NCI-H524 treated with DMSO at 0.1 percent for 48 hours (cell line): Measurements from ENCODE around the gene FKRP.

Source experiments
- DNase-seq: peaks from one replicate; lab custom pipeline; 2025; lab: John Stamatoyannopoulos, UW

FKRP gene

GRCh38 chr19:46732172-46732938 is 13.5 kb upstream of the FKRP start:
- DNase-seq = no peak

- DNase-seq = no peak
These were observed 12.7 kb upstream of the FKRP start for GRCh38 chr19:46732966-46733689.

GRCh38 chr19:46733690-46734292 is 12.1 kb upstream of the FKRP start:
- DNase-seq = no peak

GRCh38 chr19:46736531-46737297 is 9.1 kb upstream of the FKRP start:
- DNase-seq = no peak

GRCh38 chr19:46737298-46737654 is 8.6 kb upstream of the FKRP start:
- DNase-seq = no peak

GRCh38 chr19:46737761-46738171 is 8.1 kb upstream of the FKRP start:
- no peak for DNase-seq

GRCh38 chr19:46739290-46739771 is 6.5 kb upstream of the FKRP start:
- DNase-seq = no peak

- no peak for DNase-seq
These were observed 4.4 kb upstream of the FKRP start for GRCh38 chr19:46741447-46741846.

GRCh38 chr19:46742926-46743480 is 2.9 kb upstream of the FKRP start:
- no peak for DNase-seq

GRCh38 chr19:46744005-46744691 is 1.7 kb upstream of the FKRP start:
- no peak for DNase-seq

GRCh38 chr19:46745030-46745429 is 827 bp upstream of the FKRP start:
- DNase-seq = no peak

- DNase-seq = no peak
These were observed 612 bp downstream of the FKRP start, which contains the start of gene STRN4 for GRCh38 chr19:46746281-46747057. Gene STRN4 (minus strand): TSS chr19:46746450. CDS start chr19:46746430, 20 bp downstream.

- no peak for DNase-seq
These were observed 2.7 kb downstream of the FKRP start for GRCh38 chr19:46748325-46749109.

- peak; percentile 26 for DNase-seq
These were observed 7.7 kb downstream of the FKRP start for GRCh38 chr19:46753420-46754155.

GRCh38 chr19:46755077-46755852 is 9.4 kb downstream of the FKRP start:
- DNase-seq = no peak

GRCh38 chr19:46755853-46756543 is 10.1 kb downstream of the FKRP start:
- DNase-seq = no peak

- no peak for DNase-seq
These were observed 10.7 kb downstream of the FKRP start for GRCh38 chr19:46756544-46756888.

- DNase-seq = no peak
These were observed 13.3 kb downstream of the FKRP start for GRCh38 chr19:46759206-46759605.
